Measurements from ENCODE around the gene HAT1. TPM values are rescaled to one million over a fixed set of nuclear protein-coding genes. Genes with fewer than 3 reads are reported as not detected.

Gene HAT1
- total RNA-seq (2013; cell fraction: nucleolus; rRNA removed) = 30.5 and 32.1 TPM in 2 replicates
- total RNA-seq (2014; rRNA removed) (60.0 and 72.8 TPM in 2 replicates), total RNA-seq (2014; rRNA removed; fragmentation: Illumina TruSeq; extraction: Trizol) (89.9 and 93.9 TPM in 2 replicates), total RNA-seq (2021) (65.2 and 66.9 TPM in 2 replicates), polyA plus RNA-seq (2011; rRNA removed) (125 and 202 TPM in 2 replicates), polyA plus RNA-seq (2014; fragmentation: Illumina TruSeq; extraction: Trizol) (135 and 167 TPM in 2 replicates), polyA plus RNA-seq (2014; fragmentation: Nextera tagmentation; extraction: Ambion mirVana) (100 to 1,000 TPM; 177 to 190 TPM), polyA plus RNA-seq (2014; rRNA removed) (76.9 and 98.5 TPM in 2 replicates), polyA plus RNA-seq (2016; fragmentation: Nextera tagmentation; extraction: Ambion mirVana) (100 to 1,000 TPM; 201 to 225 TPM), polyA minus RNA-seq (2011; rRNA and poly(A)+ RNA removed) (35.4 and 51.4 TPM in 2 replicates), Bru-seq, nascent RNA (percentile 78 among the genes with signal in this experiment), BruChase-seq, experiment 1, labeled RNA remaining after a 6-hour chase (percentile 73 among the genes with signal in this experiment), BruChase-seq, experiment 2, labeled RNA remaining after a 2-hour chase (percentile 71 among the genes with signal in this experiment)
- 47.9 TPM for polyA plus RNA-seq (2011; ENCODE audit: low read depth)
- polyA plus RNA-seq (2011; cell fraction: cytosol; rRNA removed) = 38.5 and 43.9 TPM in 2 replicates
- polyA plus RNA-seq (2011; cell fraction: nucleus; rRNA removed) = 24.9 and 38.8 TPM in 2 replicates
- polyA plus RNA-seq (2012) = 48.9 and 54.1 TPM in 2 replicates
- polyA minus RNA-seq (2011; cell fraction: cytosol; rRNA and poly(A)+ RNA removed) = 15.6 and 19.6 TPM in 2 replicates
- 13.1 and 25.2 TPM in 2 replicates for polyA minus RNA-seq (2011; cell fraction: nucleus; rRNA and poly(A)+ RNA removed)
- long read RNA-seq, experiment 1, transcript HAT1-201 (11 exons, 1,626 nt) = major isoform, 129 of 160 reads
- long read RNA-seq, experiment 1, partial matches to known transcripts = 23 of 160 reads
- long read RNA-seq, experiment 1, other reads (novel, unspliced or antisense) = 7 of 160 reads
- long read RNA-seq, experiment 2, transcript HAT1-203 (10 exons, 1,567 nt) = minor isoform, 11 of 1,142 reads
- long read RNA-seq, experiment 2, transcript HAT1-201 (11 exons, 1,626 nt) = major isoform, 983 of 1,142 reads
- long read RNA-seq, experiment 2, partial matches to known transcripts = 93 of 1,142 reads
- long read RNA-seq, experiment 2, other reads (novel, unspliced or antisense) = 55 of 1,142 reads

DNA sequence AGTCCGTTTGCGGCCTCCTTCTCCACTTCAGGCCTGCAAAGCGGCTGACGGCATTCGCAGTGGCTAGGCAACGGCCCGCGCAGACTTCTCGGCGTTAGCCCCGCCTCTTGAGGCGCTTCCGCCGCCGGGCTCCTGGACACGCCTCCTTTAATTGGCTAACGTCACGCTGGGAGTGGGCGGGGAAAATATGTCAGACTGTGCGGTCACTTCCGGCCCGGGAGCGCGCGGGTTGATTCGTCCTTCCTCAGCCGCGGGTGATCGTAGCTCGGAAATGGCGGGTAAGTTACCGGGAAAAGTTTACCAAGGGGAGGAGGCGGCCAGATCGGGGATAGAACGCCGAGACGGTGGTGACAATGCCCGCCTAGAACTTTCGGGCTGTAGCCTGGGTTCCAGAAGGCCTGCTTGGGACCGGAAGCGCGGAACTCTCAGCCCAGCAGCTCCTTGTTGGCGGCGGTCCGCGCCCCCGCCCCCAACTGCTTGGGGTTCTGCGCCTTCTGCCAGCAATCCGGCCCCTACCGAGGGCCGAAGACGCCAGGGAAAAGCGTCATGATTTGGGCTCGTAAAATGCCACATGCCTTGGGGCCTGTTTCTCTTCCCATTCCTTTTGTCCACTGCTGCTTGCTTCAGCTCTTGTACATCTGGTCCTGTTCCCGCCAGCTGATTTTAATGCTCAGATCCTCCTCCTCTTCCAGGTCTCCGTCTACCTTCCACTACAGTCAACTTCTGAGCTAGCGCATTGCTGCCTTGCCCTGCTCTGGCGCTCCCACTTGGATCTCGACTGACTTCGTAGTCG lies at the start of gene HAT1:
HAT1 (plus strand) TSS at position 232 of the 793 bp plus-strand sequence; CDS start at position 272, 40 bp downstream.
- RAD21 ChIA-PET (ENCODE audit: unreplicated experiment) = interaction anchor here (0.6 to 1.5 kb wide), 5 partner anchors 25 to 209 kb away, joined by 3 to 7 read pairs (median 3); partner anchors contain the start of genes DLX2 and SLC25A12
- intact Hi-C loops (cut with micrococcal nuclease; ENCODE audit: unreplicated experiment) (no loop called here), in situ Hi-C loops (cut with MboI) (no loop called here)
- ATAC-seq (peak; percentile 97), DNase-seq (ENCODE audit: low read depth, low spot score) (peak; percentile 90), FAIRE-seq (peak; percentile 90)
- CTCF ChIA-PET = interaction anchor here (0.5 to 2.0 kb wide), 6 partner anchors 14 to 216 kb away, joined by 3 to 9 read pairs (median 4); partner anchors contain the start of gene DLX2
- BruUV-seq (replicated peaks) = TSS peak; percentile 85
- Histone ChIP-seq H3K9me3 (replicated peaks; ENCODE audit: control insufficient read depth, insufficient read depth, low read length) (no peaks in the 10 kb centered on the region), H3K9ac (ENCODE audit: control insufficient read depth, insufficient read depth, low read length) (peak within 1 kb of the TSS; percentile 85), H3K4me3 (peak within 1 kb of the TSS; percentile 85), H2AFZ (ENCODE audit: control insufficient read depth, low read depth, low read length) (peak within 1 kb of the TSS; percentile 98), H3K4me2 (ENCODE audit: control insufficient read depth, insufficient read depth) (peak within 1 kb of the TSS; percentile 79), H3K27ac (ENCODE audit: control insufficient read depth, insufficient read depth) (peak within 1 kb of the TSS; percentile 87), H3K27me3 (replicated peaks in 1 of 2; ENCODE audit: control insufficient read depth in 2 of 2, insufficient read depth in 2 of 2, low read length in 1 of 2) (no peaks in the 10 kb centered on the region), H3K4me1 (ENCODE audit: control insufficient read depth, insufficient read depth, low read length) (0 out of 2 replicates have a peak, but pooled peaks cover 2% of the 10 kb centered on the region), H3K36me3 (ENCODE audit: control insufficient read depth in 2 of 2, insufficient read depth in 2 of 2, low read length in 1 of 2) (peaks cover 0 to 5% of the 10 kb centered on the region in 2 experiments; a peak in 1 of 4 replicates), H3K79me2 (ENCODE audit: control insufficient read depth, insufficient read depth, low read length) (peaks cover 31% of the 10 kb centered on the region), H4K20me1 (ENCODE audit: control insufficient read depth, insufficient read depth) (no peaks in the 10 kb centered on the region)
- SMC1A ChIA-PET (ENCODE audit: uncharacterized antibody, unreplicated experiment) = interaction anchor here (0.7 to 1.8 kb wide), 6 partner anchors 24 to 216 kb away, joined by 3 to 5 read pairs (median 4); no protein-coding TSS in a partner anchor
- under 1% methylated on average over 61 of the region's 61 CpGs for WGBS (ENCODE audit: insufficient coverage, insufficient replicate concordance, low lambda C conversion rate, missing lambda C conversion rate)
- POLR2A ChIA-PET = interaction anchor here (1.4 to 1.9 kb wide), 3 partner anchors 9 to 29 kb away, joined by 5 to 12 read pairs (median 6); partner anchors contain the start of gene SLC25A12
- TF ChIP-seq POLR2AphosphoS5 (IDR thresholded peaks at IDR 0.05; ENCODE audit: low read length) (peak; percentile 70), IKZF1 (conservative IDR thresholded peaks at IDR 0.05) (peak; percentile 70), NKRF (conservative IDR thresholded peaks at IDR 0.05) (peak; percentile 93), TARDBP (IDR thresholded peaks at IDR 0.05; ENCODE audit: borderline replicate concordance) (no peak), E2F4 (IDR thresholded peaks at IDR 0.05; ENCODE audit: low read depth, low read length) (peak; percentile 75), BHLHE40 (IDR thresholded peaks at IDR 0.05; ENCODE audit: borderline replicate concordance in 1 of 2, low read depth in 2 of 2, low read length in 1 of 2) (peak; percentile 28 to 46; a peak in 1 of 4 replicates), HCFC1 (IDR thresholded peaks at IDR 0.05; ENCODE audit: low read length) (peak; percentile 58; the same call in 1 of the 2 replicates), CREB1 (IDR thresholded peaks at IDR 0.05; ENCODE audit: low read depth) (peak; percentile 99)
- TF ChIP-seq, protein P1, sequence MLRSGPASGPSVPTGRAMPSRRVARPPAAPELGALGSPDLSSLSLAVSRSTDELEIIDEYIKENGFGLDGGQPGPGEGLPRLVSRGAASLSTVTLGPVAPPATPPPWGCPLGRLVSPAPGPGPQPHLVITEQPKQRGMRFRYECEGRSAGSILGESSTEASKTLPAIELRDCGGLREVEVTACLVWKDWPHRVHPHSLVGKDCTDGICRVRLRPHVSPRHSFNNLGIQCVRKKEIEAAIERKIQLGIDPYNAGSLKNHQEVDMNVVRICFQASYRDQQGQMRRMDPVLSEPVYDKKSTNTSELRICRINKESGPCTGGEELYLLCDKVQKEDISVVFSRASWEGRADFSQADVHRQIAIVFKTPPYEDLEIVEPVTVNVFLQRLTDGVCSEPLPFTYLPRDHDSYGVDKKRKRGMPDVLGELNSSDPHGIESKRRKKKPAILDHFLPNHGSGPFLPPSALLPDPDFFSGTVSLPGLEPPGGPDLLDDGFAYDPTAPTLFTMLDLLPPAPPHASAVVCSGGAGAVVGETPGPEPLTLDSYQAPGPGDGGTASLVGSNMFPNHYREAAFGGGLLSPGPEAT (IDR thresholded peaks at IDR 0.05; ENCODE audit: low read depth) = peak; percentile 89
- TF ChIP-seq, protein P2, sequence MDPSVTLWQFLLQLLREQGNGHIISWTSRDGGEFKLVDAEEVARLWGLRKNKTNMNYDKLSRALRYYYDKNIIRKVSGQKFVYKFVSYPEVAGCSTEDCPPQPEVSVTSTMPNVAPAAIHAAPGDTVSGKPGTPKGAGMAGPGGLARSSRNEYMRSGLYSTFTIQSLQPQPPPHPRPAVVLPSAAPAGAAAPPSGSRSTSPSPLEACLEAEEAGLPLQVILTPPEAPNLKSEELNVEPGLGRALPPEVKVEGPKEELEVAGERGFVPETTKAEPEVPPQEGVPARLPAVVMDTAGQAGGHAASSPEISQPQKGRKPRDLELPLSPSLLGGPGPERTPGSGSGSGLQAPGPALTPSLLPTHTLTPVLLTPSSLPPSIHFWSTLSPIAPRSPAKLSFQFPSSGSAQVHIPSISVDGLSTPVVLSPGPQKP (IDR thresholded peaks at IDR 0.05; ENCODE audit: low read depth, low read length) = peak; percentile 80
